Measurements from ENCODE around the gene SARNP.

SARNP gene

DNA sequence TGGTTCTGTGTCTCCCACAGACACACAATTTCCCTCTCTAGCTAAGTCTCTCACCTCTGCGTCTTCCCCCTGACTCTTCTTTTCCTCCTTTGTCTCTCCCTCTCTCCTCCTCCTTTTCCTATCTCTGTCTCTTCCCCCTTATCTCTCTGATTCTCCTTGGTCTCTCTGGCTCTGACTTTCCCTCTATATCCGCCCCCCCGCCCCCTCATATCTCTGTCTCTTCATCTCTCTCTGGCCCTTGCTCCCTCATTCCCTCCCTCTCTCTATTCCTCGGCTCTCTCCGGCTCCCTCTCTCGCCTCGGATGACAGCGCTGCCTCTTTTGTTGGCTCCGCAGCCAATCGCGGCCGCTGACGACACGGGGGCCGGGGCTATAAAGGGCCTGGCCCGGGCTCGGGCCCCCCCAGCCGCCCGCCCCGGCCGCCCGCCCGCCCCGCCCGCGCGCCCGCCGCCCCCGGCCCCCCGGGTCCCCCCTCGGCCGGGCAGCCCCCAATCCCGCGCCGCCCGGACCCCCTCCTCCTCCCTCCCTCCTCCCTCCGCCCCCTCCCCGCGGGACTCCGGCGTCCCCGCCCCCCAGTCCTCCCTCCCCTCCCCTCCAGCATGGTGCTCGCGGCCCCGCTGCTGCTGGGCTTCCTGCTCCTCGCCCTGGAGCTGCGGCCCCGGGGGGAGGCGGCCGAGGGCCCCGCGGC, 74.7 kb downstream of the SARNP start, which contains the start of gene GDF11:
TSS of gene GDF11 (plus strand) at position 404 of the 687 bp plus-strand sequence. CDS start at position 599, 195 bp downstream.
- no peak for TF ChIP-seq JUND (IDR thresholded peaks at IDR 0.05; ENCODE audit: low read depth)
- in situ Hi-C loops (cut with HindIII; ENCODE audit: low pct_unique_long_range_greater_than_20kb, low sequenced_read_pairs) = no loop called here
- DNase-seq (ENCODE audit: low read depth in 1 of 2, low spot score in 1 of 2) = peak; percentile 89 to 96

DNA sequence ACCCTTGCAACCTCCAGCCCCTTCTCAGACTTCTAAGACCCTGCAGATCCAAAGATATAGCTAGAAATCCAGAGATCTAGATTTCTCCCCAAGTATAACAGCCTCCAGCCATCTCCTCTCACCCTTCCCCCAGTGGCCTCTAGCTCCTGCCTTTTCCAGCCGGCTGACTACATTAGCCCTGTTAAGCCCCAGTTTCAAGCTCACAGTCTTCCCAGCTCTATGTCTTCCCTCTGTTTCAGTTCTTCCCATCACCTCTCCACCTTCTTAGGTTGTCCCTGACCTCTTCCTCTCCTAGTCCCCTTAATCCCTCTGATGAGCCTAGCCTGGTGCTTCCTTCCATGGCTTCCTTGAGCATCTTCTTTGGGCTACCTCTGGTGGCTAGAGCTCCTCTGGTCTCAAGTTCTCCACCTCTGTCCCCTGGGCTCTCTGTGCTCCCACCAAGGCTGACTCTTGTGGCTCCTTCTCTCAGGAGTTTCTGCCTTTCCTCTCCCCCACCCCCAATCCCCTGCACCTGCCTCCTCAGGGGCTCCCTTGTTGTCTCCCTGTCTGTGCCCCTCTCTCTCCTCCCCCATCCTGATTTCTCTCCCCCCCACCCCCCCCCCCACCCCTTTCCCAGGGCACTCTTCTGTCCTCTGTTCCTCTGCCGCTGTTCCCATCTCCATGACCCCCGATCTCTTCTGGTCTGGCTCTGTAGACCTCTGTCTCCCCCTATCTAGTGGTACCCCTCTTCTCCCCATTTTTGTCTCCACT, 75.4 kb downstream of the SARNP start:
- TF ChIP-seq JUND (IDR thresholded peaks at IDR 0.05; ENCODE audit: low read depth) = no peak
- in situ Hi-C loops (cut with HindIII; ENCODE audit: low pct_unique_long_range_greater_than_20kb, low sequenced_read_pairs) = no loop called here
- no peak for DNase-seq (ENCODE audit: low read depth in 1 of 2, low spot score in 1 of 2)

GRCh38 chr12:55739025-55739378, 78.5 kb downstream of the SARNP start:
- no peak for DNase-seq (ENCODE audit: low read depth in 1 of 2, low spot score in 1 of 2)
- in situ Hi-C loops (cut with HindIII; ENCODE audit: low pct_unique_long_range_greater_than_20kb, low sequenced_read_pairs) = no loop called here
- no peak for TF ChIP-seq JUND (IDR thresholded peaks at IDR 0.05; ENCODE audit: low read depth)

DNA sequence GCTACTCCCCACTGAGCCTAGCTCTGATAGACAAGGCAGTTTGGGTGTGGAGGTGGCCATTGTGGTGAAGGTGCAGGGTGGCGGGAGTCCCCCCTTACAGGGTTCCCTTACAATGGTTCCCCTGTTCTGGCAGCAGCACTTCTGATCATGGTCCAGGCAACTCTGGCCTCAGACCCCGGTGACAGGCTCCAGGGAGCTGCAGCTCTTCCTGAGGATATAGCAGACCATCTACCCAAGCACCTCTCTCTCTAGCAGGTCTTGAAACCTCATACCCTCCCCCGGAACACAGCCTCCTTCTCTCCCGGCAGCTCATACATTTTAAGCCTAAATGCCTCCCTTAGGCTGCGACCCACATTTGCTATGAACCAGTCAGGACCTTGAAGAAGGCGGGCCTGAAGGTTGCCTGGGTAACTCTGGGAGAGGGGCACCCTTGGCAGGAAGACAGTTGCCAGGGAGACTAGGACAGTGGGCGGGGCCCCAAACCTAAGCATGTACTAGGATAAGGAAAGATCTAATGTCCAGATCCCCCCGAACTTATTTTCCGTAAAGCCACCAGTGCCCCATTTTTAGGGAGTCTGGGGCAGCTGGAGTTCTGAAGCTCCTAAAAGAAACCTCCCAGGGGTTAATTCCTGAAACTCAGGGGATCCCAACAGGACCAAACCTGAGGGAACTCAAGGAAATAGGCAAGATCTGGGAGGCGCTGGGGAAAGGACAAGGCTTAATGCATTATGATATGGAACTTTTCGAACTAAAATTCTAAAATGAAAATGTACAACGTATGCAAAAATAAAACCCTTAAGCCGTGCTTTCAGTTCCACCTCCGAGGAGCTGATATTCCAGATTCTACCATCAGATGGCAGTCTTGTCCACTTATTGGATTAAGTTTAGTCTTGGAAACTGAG, 79.2 kb downstream of the SARNP start:
- in situ Hi-C loops (cut with HindIII; ENCODE audit: low pct_unique_long_range_greater_than_20kb, low sequenced_read_pairs) = no loop called here
- TF ChIP-seq JUND (IDR thresholded peaks at IDR 0.05; ENCODE audit: low read depth) = no peak
- peak in 1 of 2 experiments; percentile 88 for DNase-seq (ENCODE audit: low read depth in 1 of 2, low spot score in 1 of 2)

DNA sequence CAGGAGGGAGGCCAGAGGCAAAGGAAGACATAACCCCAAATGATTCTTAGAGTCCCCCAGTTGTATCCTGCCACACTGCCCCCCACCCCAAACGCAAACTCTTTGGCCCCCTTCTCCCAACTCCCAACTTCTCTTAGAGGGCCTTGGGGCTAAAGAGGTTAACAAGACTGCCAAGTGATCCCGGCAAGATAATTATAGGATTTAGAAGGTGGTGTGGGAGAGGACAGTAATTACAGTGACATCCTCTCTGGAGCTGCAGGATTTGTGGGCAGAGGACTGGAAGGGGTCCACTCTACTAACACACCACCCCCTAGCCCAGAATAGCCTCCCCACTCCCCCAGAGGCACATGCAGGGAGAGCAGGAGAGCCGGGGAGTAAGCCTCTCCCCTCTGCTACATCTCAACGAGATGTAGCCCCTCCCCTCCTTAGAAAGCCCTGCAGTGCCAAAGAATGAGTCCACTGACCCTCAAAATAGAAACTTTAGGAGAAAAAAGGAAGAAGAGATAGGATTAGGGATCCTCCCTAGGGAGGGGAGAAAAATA, 79.9 kb downstream of the SARNP start:
- no peak for TF ChIP-seq JUND (IDR thresholded peaks at IDR 0.05; ENCODE audit: low read depth)
- in situ Hi-C loops (cut with HindIII; ENCODE audit: low pct_unique_long_range_greater_than_20kb, low sequenced_read_pairs) = no loop called here
- no peak for DNase-seq (ENCODE audit: low read depth in 1 of 2, low spot score in 1 of 2)

DNA sequence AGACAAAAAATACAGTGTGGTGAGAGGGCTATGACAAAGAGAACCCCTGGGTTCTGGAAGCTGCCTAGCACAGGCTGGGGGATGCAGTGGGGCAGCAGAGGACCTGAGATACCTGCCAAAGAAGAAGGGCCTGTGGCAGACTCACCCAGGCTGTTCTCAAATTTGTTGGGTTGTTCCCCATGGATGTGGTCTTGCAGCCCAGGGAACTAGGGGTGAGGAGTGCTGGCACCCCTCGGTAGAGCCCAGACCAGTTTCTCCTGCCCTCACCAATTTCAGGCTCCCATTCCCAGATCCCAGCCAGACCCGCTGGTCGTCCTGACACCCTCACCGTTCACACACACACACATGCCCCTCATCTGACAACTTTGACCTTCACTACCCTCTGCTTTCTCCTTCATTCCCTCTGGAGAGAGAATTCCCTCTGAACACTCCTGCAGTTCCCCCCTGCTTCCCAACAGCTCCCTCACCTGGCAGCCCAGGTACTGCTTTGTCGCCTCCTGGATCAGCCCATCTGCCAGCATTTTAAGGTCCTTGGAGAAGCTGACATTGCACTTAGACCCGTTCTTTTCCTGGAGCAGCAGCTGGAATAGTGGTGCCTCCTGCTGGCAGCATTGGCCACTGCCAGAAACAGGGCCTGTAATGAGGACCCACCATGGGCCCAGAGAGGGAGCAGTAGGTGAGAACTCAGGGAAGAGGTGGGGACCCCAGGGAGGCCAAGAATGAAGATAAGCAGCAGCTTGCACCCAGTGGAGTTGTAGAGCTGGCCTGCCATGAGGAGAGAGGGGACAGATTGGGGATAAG, 80.5 kb downstream of the SARNP start:
- peak in 1 of 2 experiments; percentile 91 for DNase-seq (ENCODE audit: low read depth in 1 of 2, low spot score in 1 of 2)
- TF ChIP-seq JUND (IDR thresholded peaks at IDR 0.05; ENCODE audit: low read depth) = no peak
- in situ Hi-C loops (cut with HindIII; ENCODE audit: low pct_unique_long_range_greater_than_20kb, low sequenced_read_pairs) = no loop called here

- DNase-seq (ENCODE audit: low read depth in 1 of 2, low spot score in 1 of 2) = no peak
- no peak for TF ChIP-seq JUND (IDR thresholded peaks at IDR 0.05; ENCODE audit: low read depth)
- in situ Hi-C loops (cut with HindIII; ENCODE audit: low pct_unique_long_range_greater_than_20kb, low sequenced_read_pairs) = no loop called here
Observed at GRCh38 chr12:55736076-55736475, 81.4 kb downstream of the SARNP start.

DNA sequence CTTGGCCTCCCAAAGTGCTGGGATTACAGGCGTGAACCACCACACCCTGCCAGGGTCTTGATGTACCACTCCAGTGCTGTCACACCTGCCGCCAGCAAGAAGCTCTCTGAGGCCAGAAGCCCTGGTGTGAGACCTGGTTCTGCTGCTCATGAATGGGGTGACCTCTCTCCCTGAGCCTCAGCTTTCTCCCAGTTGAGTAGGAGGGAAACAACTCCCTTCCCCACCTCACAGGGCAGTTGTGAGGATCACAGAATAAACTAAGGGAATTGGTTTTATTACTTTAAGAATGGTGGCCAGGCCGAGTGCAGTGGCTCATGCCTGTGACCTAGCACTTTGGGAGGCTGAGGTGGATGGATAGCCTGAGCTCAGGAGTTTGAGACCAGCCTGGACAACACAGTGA, 82.9 kb downstream of the SARNP start:
- no peak for DNase-seq (ENCODE audit: low read depth in 1 of 2, low spot score in 1 of 2)
- in situ Hi-C loops (cut with HindIII; ENCODE audit: low pct_unique_long_range_greater_than_20kb, low sequenced_read_pairs) = no loop called here
- no peak for TF ChIP-seq JUND (IDR thresholded peaks at IDR 0.05; ENCODE audit: low read depth)

DNA sequence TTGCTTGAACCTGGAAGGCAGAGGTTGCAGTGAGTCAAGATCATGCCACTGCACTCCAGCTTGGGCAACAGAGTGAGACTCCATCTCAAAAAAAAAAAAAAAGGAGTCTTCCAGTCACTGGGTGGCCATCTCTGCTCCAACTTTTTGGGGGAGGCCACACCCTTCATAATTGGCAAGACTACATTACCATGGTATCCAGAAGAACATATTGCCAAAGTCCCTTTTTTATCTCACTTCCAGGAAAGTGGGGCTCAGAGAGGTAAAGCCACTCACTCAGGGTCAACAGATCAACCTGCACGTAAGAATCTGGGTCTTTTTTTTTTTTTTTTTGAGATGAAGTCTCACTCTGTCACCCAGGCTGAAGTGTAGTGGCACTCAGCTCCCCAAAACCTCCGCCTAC, 83.7 kb downstream of the SARNP start:
- TF ChIP-seq JUND (IDR thresholded peaks at IDR 0.05; ENCODE audit: low read depth) = no peak
- in situ Hi-C loops (cut with HindIII; ENCODE audit: low pct_unique_long_range_greater_than_20kb, low sequenced_read_pairs) = no loop called here

DNA sequence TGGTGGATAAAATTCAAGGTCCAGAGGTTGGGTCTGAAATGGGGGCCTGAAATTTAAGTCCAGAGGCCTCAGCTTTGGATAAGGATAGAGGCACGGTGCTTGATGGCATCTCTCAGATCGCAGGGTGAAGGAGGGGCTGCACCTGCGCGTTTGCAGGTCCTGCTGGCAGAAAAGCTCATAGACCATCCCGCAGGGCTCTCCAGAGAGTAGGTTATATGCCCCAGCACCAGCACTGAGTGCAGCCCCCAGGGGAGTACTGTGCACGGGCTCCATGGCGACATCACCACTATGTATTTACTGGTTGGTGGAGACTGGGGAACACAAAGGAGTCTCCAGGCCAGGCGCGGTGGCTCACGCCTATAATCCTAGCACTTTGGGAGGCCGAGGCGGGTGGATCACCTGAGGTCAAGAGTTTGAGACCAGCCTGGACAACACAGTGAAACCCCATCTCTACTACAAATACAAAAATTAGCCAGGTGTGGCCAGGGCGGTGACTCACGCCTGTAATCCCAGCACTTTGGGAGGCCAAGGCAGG, 84.4 kb downstream of the SARNP start:
- no peak for DNase-seq (ENCODE audit: low read depth in 1 of 2, low spot score in 1 of 2)
- TF ChIP-seq JUND (IDR thresholded peaks at IDR 0.05; ENCODE audit: low read depth) = no peak
- in situ Hi-C loops (cut with HindIII; ENCODE audit: low pct_unique_long_range_greater_than_20kb, low sequenced_read_pairs) = no loop called here

More for the DNA sequence above, 83.7 kb downstream of the SARNP start:
- DNase-seq (ENCODE audit: low read depth in 1 of 2, low spot score in 1 of 2) = no peak

DNA sequence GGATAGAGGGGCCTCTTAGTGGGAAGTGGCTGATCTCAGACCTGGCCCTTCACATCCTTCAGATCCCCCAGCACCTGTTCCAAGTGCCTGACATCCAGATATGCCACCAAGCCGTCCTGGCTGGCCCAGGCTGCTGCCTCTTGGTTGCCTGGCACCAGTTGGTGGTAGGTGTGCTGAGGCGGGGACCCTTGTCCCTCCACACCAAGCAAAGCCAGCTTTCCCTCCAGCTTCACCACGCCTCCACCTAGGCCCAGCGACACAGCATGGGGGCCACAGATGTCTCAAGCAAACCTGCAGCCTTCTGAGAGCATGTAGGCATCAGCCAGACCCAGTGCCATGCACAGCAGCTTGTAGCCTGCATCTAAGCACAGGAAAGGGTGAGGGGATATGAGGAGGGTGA, 85.2 kb downstream of the SARNP start:
- in situ Hi-C loops (cut with HindIII; ENCODE audit: low pct_unique_long_range_greater_than_20kb, low sequenced_read_pairs) = no loop called here
- TF ChIP-seq JUND (IDR thresholded peaks at IDR 0.05; ENCODE audit: low read depth) = no peak
- no peak for DNase-seq (ENCODE audit: low read depth in 1 of 2, low spot score in 1 of 2)
